Calu3 (cell line): ENCODE data around the gene PLBD2. TPM values are rescaled to one million over a fixed set of nuclear protein-coding genes. Genes with fewer than 3 reads are reported as not detected.

Experiments
- BruUV-seq: library from RNA; stranded (reverse); fragments of 400-500 nt; replicated peaks from 2 replicates; lab custom pipeline; 2021; lab: Mats Ljungman, UMichigan
- CTCF ChIA-PET: fragments of 300-600 bp; sonication (Branson Sonifier 250); formaldehyde crosslinking; loops from one replicate; lab custom pipeline; 2022; ENCODE audit warnings: antibody characterized with exemption; lab: Charles Lee
- DNase-seq: peaks from one replicate; pipeline ENCODE4 v3.0.0; 2022
- H3K27ac Mint-ChIP-seq: one replicate; pipeline ENCODE4 v1.8.0; 2022; ENCODE audit warnings: mixed read lengths; ENCODE audit not compliant: unreplicated experiment
- H3K27me3 Mint-ChIP-seq: one replicate; pipeline ENCODE4 v1.8.0; 2022; ENCODE audit warnings: mixed read lengths; ENCODE audit not compliant: unreplicated experiment
- H3K36me3 Mint-ChIP-seq: one replicate; pipeline ENCODE4 v1.8.0; 2022; ENCODE audit warnings: mild to moderate bottlenecking, moderate library complexity, mixed read lengths; ENCODE audit not compliant: insufficient read depth, unreplicated experiment
- H3K4me1 Mint-ChIP-seq: one replicate; pipeline ENCODE4 v1.8.0; 2022; ENCODE audit warnings: mild to moderate bottlenecking, low read depth, mixed read lengths; ENCODE audit not compliant: unreplicated experiment
- H3K4me3 Mint-ChIP-seq: one replicate; pipeline ENCODE4 v1.8.0; 2022; ENCODE audit warnings: mild to moderate bottlenecking, low read depth, moderate library complexity, mixed read lengths; ENCODE audit not compliant: unreplicated experiment
- H3K9me3 Mint-ChIP-seq: one replicate; pipeline ENCODE4 v1.8.0; 2022; ENCODE audit warnings: low read depth, mixed read lengths; ENCODE audit not compliant: unreplicated experiment
- CTCF ChIP-seq: fragments of 200-600 bp; IDR thresholded peaks from one replicate; pipeline ENCODE4 v1.8.0; 2022; ENCODE audit warnings: antibody characterized with exemption; ENCODE audit not compliant: unreplicated experiment
- intact Hi-C: fragments of 100-400 bp; cut with micrococcal nuclease; formaldehyde crosslinking; loops from one replicate; pipeline ENCODE4 v1.10.0; 2022; ENCODE audit not compliant: unreplicated experiment
- total RNA-seq: library from RNA; stranded (reverse); gene quantifications from 2 replicates; pipeline ENCODE4 v1.2.3, GENCODE V29; 2022

The PLBD2 gene
- total RNA-seq, 1 experiment from 2014 or later: 31.5 TPM

GRCh38 chr12:113409462-113410124, 51.2 kb downstream of the PLBD2 start:
- Mint-ChIP-seq H3K27me3 (peaks cover 13% of the 10 kb centered on the region), H3K36me3 (no peaks in the 10 kb centered on the region), H3K4me3 (no peak overlapping the region), H3K4me1 (peaks cover 2% of the 10 kb centered on the region), H3K9me3 (no peaks in the 10 kb centered on the region), H3K27ac (no peak overlapping the region)
- intact Hi-C loops: no loop called here
- no peak for DNase-seq
- CTCF ChIA-PET: interaction anchor here (0.5 kb wide), 1 partner anchor 9 kb away, joined by 5 read pairs; no protein-coding TSS in a partner anchor
- no TSS peak for BruUV-seq
- no peak for TF ChIP-seq CTCF

GRCh38 chr12:113413488-113413939, 55.1 kb downstream of the PLBD2 start:
- Mint-ChIP-seq H3K27me3 (peaks cover 13% of the 10 kb centered on the region), H3K4me3 (no peak overlapping the region), H3K4me1 (peaks cover 22% of the 10 kb centered on the region), H3K36me3 (peaks cover 7% of the 10 kb centered on the region), H3K27ac (no peak overlapping the region), H3K9me3 (no peaks in the 10 kb centered on the region)
- CTCF ChIA-PET: interaction anchor here (0.7 to 1.2 kb wide), 4 partner anchors 9 to 114 kb away, joined by 3 to 4 read pairs (median 4); partner anchors contain the start of gene SDSL
- no peak for TF ChIP-seq CTCF
- BruUV-seq: no TSS peak
- DNase-seq: no peak
- intact Hi-C loops: no loop called here

GRCh38 chr12:113414519-113415038, 56.2 kb downstream of the PLBD2 start:
- no peak overlapping the region for H3K4me3 Mint-ChIP-seq
- no TSS peak for BruUV-seq
- CTCF ChIA-PET: no interaction called here
- DNase-seq: no peak
- H3K27ac Mint-ChIP-seq: no peak overlapping the region
- intact Hi-C loops: no loop called here
- peaks cover 7% of the 10 kb centered on the region for H3K36me3 Mint-ChIP-seq
- H3K9me3 Mint-ChIP-seq: no peaks in the 10 kb centered on the region
- peaks cover 13% of the 10 kb centered on the region for H3K27me3 Mint-ChIP-seq
- peaks cover 28% of the 10 kb centered on the region for H3K4me1 Mint-ChIP-seq
- TF ChIP-seq CTCF: no peak

GRCh38 chr12:113416091-113416754, 57.8 kb downstream of the PLBD2 start:
- peak; percentile 32 for DNase-seq
- intact Hi-C loops: no loop called here
- Mint-ChIP-seq H3K9me3 (no peaks in the 10 kb centered on the region), H3K36me3 (peaks cover 7% of the 10 kb centered on the region), H3K27ac (no peak overlapping the region), H3K4me3 (no peak overlapping the region), H3K4me1 (peaks cover 36% of the 10 kb centered on the region), H3K27me3 (no peaks in the 10 kb centered on the region)
- CTCF ChIA-PET: interaction anchor here (0.7 to 0.9 kb wide), 2 partner anchors 9 to 210 kb away, joined by 3 to 5 read pairs; no protein-coding TSS in a partner anchor
- no TSS peak for BruUV-seq
- TF ChIP-seq CTCF: no peak
